ENCODE data around the gene EHD1.

Gene EHD1

GRCh38 chr11:64852804-64853509 lies 25.5 kb downstream of the EHD1 start:
- no peak overlapping the region for H3K4me3 ChIP-seq (ENCODE audit: low read depth, low read length)
- TF ChIP-seq CTCF (IDR thresholded peaks at IDR 0.05; ENCODE audit: borderline replicate concordance, insufficient read depth, low read depth, low read length) = no peak

GRCh38 chr11:64851831-64852351 lies 26.5 kb downstream of the EHD1 start:
- no peak for TF ChIP-seq CTCF (IDR thresholded peaks at IDR 0.05; ENCODE audit: borderline replicate concordance, insufficient read depth, low read depth, low read length)
- H3K4me3 ChIP-seq (ENCODE audit: low read depth, low read length) = no peak overlapping the region

GRCh38 chr11:64850979-64851567 lies 27.3 kb downstream of the EHD1 start:
- peak overlapping the region; percentile 19 for H3K4me3 ChIP-seq (ENCODE audit: low read depth, low read length)
- peak; percentile 56 for TF ChIP-seq CTCF (IDR thresholded peaks at IDR 0.05; ENCODE audit: borderline replicate concordance, insufficient read depth, low read depth, low read length)

GRCh38 chr11:64849598-64850356 lies 28.6 kb downstream of the EHD1 start:
- no peak overlapping the region for H3K4me3 ChIP-seq (ENCODE audit: low read depth, low read length)
- 0 out of 2 replicates have a peak, but pooled peaks have one; percentile 6 for TF ChIP-seq CTCF (IDR thresholded peaks at IDR 0.05; ENCODE audit: borderline replicate concordance, insufficient read depth, low read depth, low read length)

- peak; percentile 22; the same call in 1 of the 2 replicates for TF ChIP-seq CTCF (IDR thresholded peaks at IDR 0.05; ENCODE audit: borderline replicate concordance, insufficient read depth, low read depth, low read length)
- no peak overlapping the region for H3K4me3 ChIP-seq (ENCODE audit: low read depth, low read length)
Measured at GRCh38 chr11:64848826-64849597, 29.4 kb downstream of the EHD1 start.

- no peak overlapping the region for H3K4me3 ChIP-seq (ENCODE audit: low read depth, low read length)
- no peak for TF ChIP-seq CTCF (IDR thresholded peaks at IDR 0.05; ENCODE audit: borderline replicate concordance, insufficient read depth, low read depth, low read length)
Measured at GRCh38 chr11:64848214-64848825, 30.1 kb downstream of the EHD1 start.

Measured in GM12875 (cell line).